ENCODE data around the gene TNFRSF4. TPM values are rescaled to one million over a fixed set of nuclear protein-coding genes. Genes with fewer than 3 reads are reported as not detected.

Gene TNFRSF4
- total RNA-seq, 1 experiment from 2014 or later, result 0.37 TPM

DNA sequence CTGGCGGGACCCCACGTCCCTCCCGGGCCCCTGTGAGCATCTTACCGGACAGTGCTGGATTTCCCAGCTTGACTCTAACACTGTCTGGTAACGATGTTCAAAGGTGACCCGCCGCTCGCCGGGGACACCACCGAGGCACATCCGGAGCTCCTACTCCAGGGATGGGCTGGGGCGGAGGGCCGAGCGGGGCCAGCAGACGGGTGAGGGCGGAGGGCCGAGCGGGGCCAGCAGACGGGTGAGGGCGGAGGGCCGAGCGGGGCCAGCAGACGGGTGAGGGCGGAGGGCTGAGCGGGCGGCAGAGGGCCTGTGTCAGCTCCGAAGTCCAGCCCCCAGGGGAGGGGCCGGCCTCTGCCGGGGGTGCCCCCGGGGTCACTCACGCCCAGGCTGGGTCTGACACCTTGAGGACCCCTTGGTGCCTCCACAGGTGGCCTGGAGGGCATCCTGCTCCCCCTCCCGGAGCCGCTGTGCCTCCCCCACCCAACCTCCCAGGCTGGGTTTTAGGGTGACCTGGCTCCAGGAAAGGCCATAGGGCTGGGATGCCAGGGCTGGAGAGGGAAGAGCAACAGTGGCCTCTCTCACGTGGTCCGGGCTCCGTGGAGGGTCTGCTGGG, 46.0 kb downstream of the TNFRSF4 start:
- Histone ChIP-seq H3K79me2 (ENCODE audit: insufficient read depth, low read length) (peaks cover 54% of the 10 kb centered on the region), H3K4me3 (replicated peaks in 1 of 2; ENCODE audit: low read depth in 1 of 2, low read length in 2 of 2) (no peak overlapping the region), H2AFZ (ENCODE audit: low read depth, low read length, poor library complexity, severe bottlenecking) (no peak overlapping the region), H3K27ac (ENCODE audit: low read depth, low read length) (no peak overlapping the region), H3K27me3 (ENCODE audit: insufficient read depth, low read length) (no peaks in the 10 kb centered on the region), H3K9ac (ENCODE audit: low read length) (no peak overlapping the region), H3K4me1 (ENCODE audit: control insufficient read depth in 1 of 2, insufficient read depth in 2 of 2, low read length in 2 of 2) (peaks cover 11 to 30% of the 10 kb centered on the region in 2 experiments), H3K9me2 (ENCODE audit: insufficient read depth) (no peaks in the 10 kb centered on the region), H3K4me2 (ENCODE audit: low read length) (no peak overlapping the region), H4K20me1 (ENCODE audit: insufficient read depth) (no peaks in the 10 kb centered on the region), H3K9me3 (ENCODE audit: control insufficient read depth in 1 of 2, insufficient read depth in 1 of 2, low read depth in 1 of 2, low read length in 2 of 2) (no peaks in the 10 kb centered on the region), H3K36me3 (ENCODE audit: control insufficient read depth in 1 of 2, insufficient read depth in 2 of 2, low read length in 2 of 2) (peaks cover 0 to 2% of the 10 kb centered on the region in 2 experiments; a peak in 2 of 4 replicates)
- DNase-seq (ENCODE audit: low read depth, low spot score) (no peak), ATAC-seq (no peak)
- BruUV-seq (replicated peaks), result no TSS peak
- TF ChIP-seq SRF (IDR thresholded peaks at IDR 0.05; ENCODE audit: low read depth) (no peak), SP1 (IDR thresholded peaks at IDR 0.05; ENCODE audit: low read depth) (no peak), TCF7L2 (IDR thresholded peaks at IDR 0.05; ENCODE audit: borderline replicate concordance, extremely low read depth, insufficient read depth, insufficient read length) (no peak), EZH2phosphoT487 (IDR thresholded peaks at IDR 0.05; ENCODE audit: borderline replicate concordance) (no peak), ZFX (IDR thresholded peaks at IDR 0.05) (no peak), EZH2 (IDR thresholded peaks at IDR 0.05) (no peak), POLR2AphosphoS5 (IDR thresholded peaks at IDR 0.05; ENCODE audit: low read depth, low read length) (no peak)
- TF ChIP-seq, protein P1, sequence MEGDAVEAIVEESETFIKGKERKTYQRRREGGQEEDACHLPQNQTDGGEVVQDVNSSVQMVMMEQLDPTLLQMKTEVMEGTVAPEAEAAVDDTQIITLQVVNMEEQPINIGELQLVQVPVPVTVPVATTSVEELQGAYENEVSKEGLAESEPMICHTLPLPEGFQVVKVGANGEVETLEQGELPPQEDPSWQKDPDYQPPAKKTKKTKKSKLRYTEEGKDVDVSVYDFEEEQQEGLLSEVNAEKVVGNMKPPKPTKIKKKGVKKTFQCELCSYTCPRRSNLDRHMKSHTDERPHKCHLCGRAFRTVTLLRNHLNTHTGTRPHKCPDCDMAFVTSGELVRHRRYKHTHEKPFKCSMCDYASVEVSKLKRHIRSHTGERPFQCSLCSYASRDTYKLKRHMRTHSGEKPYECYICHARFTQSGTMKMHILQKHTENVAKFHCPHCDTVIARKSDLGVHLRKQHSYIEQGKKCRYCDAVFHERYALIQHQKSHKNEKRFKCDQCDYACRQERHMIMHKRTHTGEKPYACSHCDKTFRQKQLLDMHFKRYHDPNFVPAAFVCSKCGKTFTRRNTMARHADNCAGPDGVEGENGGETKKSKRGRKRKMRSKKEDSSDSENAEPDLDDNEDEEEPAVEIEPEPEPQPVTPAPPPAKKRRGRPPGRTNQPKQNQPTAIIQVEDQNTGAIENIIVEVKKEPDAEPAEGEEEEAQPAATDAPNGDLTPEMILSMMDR (IDR thresholded peaks at IDR 0.05 in 2 of 3, conservative IDR thresholded peaks at IDR 0.05 in 1 of 3; ENCODE audit: borderline replicate concordance in 1 of 3, insufficient read depth in 1 of 3, low read depth in 2 of 3, low read length in 2 of 3), result no peak
- TF ChIP-seq, protein P2, sequence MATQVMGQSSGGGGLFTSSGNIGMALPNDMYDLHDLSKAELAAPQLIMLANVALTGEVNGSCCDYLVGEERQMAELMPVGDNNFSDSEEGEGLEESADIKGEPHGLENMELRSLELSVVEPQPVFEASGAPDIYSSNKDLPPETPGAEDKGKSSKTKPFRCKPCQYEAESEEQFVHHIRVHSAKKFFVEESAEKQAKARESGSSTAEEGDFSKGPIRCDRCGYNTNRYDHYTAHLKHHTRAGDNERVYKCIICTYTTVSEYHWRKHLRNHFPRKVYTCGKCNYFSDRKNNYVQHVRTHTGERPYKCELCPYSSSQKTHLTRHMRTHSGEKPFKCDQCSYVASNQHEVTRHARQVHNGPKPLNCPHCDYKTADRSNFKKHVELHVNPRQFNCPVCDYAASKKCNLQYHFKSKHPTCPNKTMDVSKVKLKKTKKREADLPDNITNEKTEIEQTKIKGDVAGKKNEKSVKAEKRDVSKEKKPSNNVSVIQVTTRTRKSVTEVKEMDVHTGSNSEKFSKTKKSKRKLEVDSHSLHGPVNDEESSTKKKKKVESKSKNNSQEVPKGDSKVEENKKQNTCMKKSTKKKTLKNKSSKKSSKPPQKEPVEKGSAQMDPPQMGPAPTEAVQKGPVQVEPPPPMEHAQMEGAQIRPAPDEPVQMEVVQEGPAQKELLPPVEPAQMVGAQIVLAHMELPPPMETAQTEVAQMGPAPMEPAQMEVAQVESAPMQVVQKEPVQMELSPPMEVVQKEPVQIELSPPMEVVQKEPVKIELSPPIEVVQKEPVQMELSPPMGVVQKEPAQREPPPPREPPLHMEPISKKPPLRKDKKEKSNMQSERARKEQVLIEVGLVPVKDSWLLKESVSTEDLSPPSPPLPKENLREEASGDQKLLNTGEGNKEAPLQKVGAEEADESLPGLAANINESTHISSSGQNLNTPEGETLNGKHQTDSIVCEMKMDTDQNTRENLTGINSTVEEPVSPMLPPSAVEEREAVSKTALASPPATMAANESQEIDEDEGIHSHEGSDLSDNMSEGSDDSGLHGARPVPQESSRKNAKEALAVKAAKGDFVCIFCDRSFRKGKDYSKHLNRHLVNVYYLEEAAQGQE (IDR thresholded peaks at IDR 0.05; ENCODE audit: low read depth), result no peak
- TF ChIP-seq, protein P3, sequence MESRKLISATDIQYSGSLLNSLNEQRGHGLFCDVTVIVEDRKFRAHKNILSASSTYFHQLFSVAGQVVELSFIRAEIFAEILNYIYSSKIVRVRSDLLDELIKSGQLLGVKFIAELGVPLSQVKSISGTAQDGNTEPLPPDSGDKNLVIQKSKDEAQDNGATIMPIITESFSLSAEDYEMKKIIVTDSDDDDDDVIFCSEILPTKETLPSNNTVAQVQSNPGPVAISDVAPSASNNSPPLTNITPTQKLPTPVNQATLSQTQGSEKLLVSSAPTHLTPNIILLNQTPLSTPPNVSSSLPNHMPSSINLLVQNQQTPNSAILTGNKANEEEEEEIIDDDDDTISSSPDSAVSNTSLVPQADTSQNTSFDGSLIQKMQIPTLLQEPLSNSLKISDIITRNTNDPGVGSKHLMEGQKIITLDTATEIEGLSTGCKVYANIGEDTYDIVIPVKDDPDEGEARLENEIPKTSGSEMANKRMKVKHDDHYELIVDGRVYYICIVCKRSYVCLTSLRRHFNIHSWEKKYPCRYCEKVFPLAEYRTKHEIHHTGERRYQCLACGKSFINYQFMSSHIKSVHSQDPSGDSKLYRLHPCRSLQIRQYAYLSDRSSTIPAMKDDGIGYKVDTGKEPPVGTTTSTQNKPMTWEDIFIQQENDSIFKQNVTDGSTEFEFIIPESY (IDR thresholded peaks at IDR 0.05; ENCODE audit: extremely low read depth, insufficient replicate concordance, low read length), result no peak
- intact Hi-C loops (cut with micrococcal nuclease), result no loop called here
- ChIA-PET RAD21 (ENCODE audit: low non-redundant PET in 1 of 2, low total read pairs in 2 of 2, uncharacterized antibody in 2 of 2, unreplicated experiment in 2 of 2) (no interaction called here), CTCF (no interaction called here), POLR2A (no interaction called here)

Data from HCT116 (cell line).